ENCODE results near the gene APOL3. TPM values are rescaled to one million over a fixed set of nuclear protein-coding genes. Genes with fewer than 3 reads are reported as not detected.
"Not testable (repeated sequence)": the region's sequence is repeated elsewhere in the genome, so short reads cannot be mapped to it uniquely, and the experiment has no call there.

The APOL3 gene
- total RNA-seq, 1 donor from 2014 or later = 2.3 TPM

DNA sequence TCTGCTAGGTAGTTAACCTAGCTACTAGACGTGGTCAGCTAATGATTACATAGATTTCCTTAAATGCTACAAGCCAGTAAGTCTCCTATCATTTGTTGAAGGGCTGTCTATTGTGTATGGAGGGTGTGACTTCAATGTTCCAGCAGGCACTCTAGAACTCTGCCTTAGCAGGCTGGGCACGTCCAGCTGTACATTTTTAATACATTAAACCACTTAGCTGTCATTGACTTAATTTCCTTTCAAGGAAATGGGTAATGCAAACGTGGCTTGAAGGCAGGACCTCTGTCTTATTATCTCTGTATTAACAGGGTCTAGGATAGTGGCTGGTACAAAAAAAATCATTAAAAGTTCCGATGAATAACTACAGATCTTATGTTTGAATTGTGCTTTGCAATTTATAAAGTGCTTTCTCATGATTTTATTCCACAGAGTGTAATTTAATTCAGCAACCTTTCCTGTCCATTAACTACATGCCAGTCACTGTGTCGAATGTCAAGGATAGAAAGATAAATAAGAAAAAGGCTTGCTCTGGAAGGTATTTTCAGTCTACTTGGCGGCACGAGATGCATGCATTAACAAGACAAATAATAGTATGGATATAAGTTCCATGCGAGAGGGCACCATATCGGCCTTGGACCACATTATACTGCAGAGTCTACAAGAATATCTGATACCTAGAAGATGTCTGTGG, 60.3 kb downstream of the APOL3 start:
- no peaks in the 10 kb centered on the region for H3K9me3 Mint-ChIP-seq
- H3K36me3 Mint-ChIP-seq = no peaks in the 10 kb centered on the region
- no peak overlapping the region for H3K4me3 Mint-ChIP-seq
- no peak for DNase-seq (ENCODE audit: extremely low spot score, unreplicated experiment)
- H3K27me3 Mint-ChIP-seq = no peaks in the 10 kb centered on the region
- no peak overlapping the region for H3K27ac Mint-ChIP-seq
- TF ChIP-seq, protein P1, sequence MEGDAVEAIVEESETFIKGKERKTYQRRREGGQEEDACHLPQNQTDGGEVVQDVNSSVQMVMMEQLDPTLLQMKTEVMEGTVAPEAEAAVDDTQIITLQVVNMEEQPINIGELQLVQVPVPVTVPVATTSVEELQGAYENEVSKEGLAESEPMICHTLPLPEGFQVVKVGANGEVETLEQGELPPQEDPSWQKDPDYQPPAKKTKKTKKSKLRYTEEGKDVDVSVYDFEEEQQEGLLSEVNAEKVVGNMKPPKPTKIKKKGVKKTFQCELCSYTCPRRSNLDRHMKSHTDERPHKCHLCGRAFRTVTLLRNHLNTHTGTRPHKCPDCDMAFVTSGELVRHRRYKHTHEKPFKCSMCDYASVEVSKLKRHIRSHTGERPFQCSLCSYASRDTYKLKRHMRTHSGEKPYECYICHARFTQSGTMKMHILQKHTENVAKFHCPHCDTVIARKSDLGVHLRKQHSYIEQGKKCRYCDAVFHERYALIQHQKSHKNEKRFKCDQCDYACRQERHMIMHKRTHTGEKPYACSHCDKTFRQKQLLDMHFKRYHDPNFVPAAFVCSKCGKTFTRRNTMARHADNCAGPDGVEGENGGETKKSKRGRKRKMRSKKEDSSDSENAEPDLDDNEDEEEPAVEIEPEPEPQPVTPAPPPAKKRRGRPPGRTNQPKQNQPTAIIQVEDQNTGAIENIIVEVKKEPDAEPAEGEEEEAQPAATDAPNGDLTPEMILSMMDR (conservative IDR thresholded peaks at IDR 0.05) = no peak
- H3K4me1 Mint-ChIP-seq (ENCODE audit: unreplicated experiment) = no peaks in the 10 kb centered on the region

DNA sequence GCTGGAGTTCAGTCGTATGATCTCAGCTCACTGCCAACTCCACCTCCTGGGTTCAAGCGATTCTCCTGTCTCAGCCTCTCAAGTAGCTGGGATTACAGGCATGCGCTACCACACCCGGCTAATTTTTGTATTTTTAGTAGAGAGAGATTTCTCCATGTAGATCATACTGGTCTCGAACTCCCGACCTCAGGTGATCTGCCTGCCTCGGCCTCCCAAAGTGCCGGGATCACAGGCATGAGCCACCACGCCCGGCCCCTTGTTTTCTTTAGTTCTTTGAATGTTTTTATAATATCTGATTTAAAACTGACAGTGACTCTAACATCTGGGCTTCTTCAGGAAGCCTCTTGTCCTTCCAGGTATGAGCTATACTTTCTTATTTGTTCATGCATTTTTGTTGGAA, 61.0 kb downstream of the APOL3 start:
- H3K4me1 Mint-ChIP-seq (ENCODE audit: unreplicated experiment); H3K9me3 Mint-ChIP-seq; H3K27me3 Mint-ChIP-seq; H3K27ac Mint-ChIP-seq; H3K36me3 Mint-ChIP-seq; DNase-seq (ENCODE audit: extremely low spot score, unreplicated experiment); H3K4me3 Mint-ChIP-seq: not testable (repeated sequence)

DNA sequence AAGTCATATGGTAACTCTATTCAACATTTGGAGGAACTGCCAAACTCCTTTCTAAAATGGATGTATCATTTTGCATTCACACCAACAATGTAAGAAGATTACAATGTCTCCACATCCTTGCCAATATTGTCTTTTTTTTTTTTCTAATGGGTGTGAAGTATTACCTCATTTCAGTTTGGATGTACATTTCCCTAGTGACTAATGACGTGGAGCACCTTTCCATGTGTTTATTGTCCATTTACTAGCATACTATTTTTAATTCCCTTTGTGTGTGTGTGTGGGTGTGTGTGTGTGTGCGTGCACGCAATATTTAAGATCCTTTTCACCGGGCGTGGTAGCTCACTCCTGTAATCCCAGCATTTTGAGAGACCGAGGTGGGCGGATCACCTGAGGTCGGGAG, 62.7 kb downstream of the APOL3 start:
- Mint-ChIP-seq H3K4me3 (no peak overlapping the region), H3K27ac (no peak overlapping the region), H3K36me3 (no peaks in the 10 kb centered on the region), H3K9me3 (no peaks in the 10 kb centered on the region), H3K4me1 (ENCODE audit: unreplicated experiment) (no peaks in the 10 kb centered on the region), H3K27me3 (no peaks in the 10 kb centered on the region)
- DNase-seq (ENCODE audit: extremely low spot score, unreplicated experiment) = no peak
- TF ChIP-seq, protein P1 (conservative IDR thresholded peaks at IDR 0.05) = no peak

DNA sequence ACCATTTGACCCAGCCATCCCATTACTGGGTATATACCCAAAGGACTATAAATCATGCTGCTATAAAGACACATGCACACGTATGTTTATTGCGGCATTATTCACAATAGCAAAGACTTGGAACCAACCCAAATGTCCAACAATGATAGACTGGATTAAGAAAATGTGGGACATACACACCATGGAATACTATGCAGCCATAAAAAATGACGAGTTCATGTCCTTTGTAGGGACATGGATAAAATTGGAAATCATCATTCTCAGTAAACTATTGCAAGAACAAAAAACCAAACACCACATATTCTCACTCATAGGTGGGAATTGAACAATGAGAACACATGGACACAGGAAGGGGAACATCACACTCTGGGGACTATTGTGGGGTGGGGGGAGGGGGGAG, 69.8 kb downstream of the APOL3 start:
- H3K27ac Mint-ChIP-seq; H3K36me3 Mint-ChIP-seq; DNase-seq (ENCODE audit: extremely low spot score, unreplicated experiment); H3K4me1 Mint-ChIP-seq (ENCODE audit: unreplicated experiment); H3K4me3 Mint-ChIP-seq; H3K9me3 Mint-ChIP-seq; H3K27me3 Mint-ChIP-seq: not testable (repeated sequence)

Other genes starting within 250 kb of the APOL3 start
- 94.1 and 164 TPM in 2 replicates for gene RBFOX2, start 131.9 kb downstream of the APOL3 start, total RNA-seq (ENCODE audit: low replicate concordance)
- gene APOL4, start 41.1 kb upstream of the APOL3 start, total RNA-seq (ENCODE audit: low replicate concordance) = 0.67 and 1.4 TPM in 2 replicates
- 23.7 and 30.4 TPM in 2 replicates for gene APOL2, start 78.8 kb upstream of the APOL3 start, total RNA-seq (ENCODE audit: low replicate concordance)
- 5.4 and 6.8 TPM in 2 replicates for gene APOL1, start 92.4 kb upstream of the APOL3 start, total RNA-seq (ENCODE audit: low replicate concordance)
- 277 and 364 TPM in 2 replicates for gene MYH9, start 227.2 kb upstream of the APOL3 start, total RNA-seq (ENCODE audit: low replicate concordance)

All from type B pancreatic cell (in vitro differentiated cells).